H1 (cell line): ENCODE measurements around the gene ADCY2.

ENCODE experiments used
- CBX5 ChIP-seq: fragments of 300-800, 300-1000 bp; sonication (generic); IDR thresholded peaks from 2 replicates; pipeline ENCODE4 v1.7.1; 2016; ENCODE audit warnings: antibody characterized with exemption, low read length, low read depth
- CEBPB ChIP-seq: IDR thresholded peaks from 2 replicates; pipeline ENCODE4 v1.6.1; 2012; ENCODE audit warnings: low read depth, low read length
- CHD2 ChIP-seq: IDR thresholded peaks from 2 replicates; pipeline ENCODE4 v1.6.1; 2012; ENCODE audit warnings: low read length, improper control_type of control experiment
- EGR1 ChIP-seq: IDR thresholded peaks from 2 replicates; pipeline ENCODE4 v1.6.1; 2011; ENCODE audit warnings: low read depth, low read length, borderline replicate concordance
- EZH2 ChIP-seq: fragments of 200-600 bp; sonication (generic); IDR thresholded peaks from 2 replicates; pipeline ENCODE4 v1.7.1; 2012; ENCODE audit warnings: low read depth, mild to moderate bottlenecking, moderate library complexity, low read length, inconsistent platforms; ENCODE audit not compliant: severe bottlenecking
- FOSL1 ChIP-seq: IDR thresholded peaks from 2 replicates; pipeline ENCODE4 v1.6.1; 2011; ENCODE audit warnings: mild to moderate bottlenecking, low read depth, low read length, moderate library complexity; ENCODE audit not compliant: insufficient read depth
- GABPA ChIP-seq: IDR thresholded peaks from 2 replicates; pipeline ENCODE4 v1.6.1; 2011; ENCODE audit warnings: mild to moderate bottlenecking, low read length, moderate library complexity, borderline replicate concordance; ENCODE audit not compliant: insufficient read depth
- HDAC2 ChIP-seq, 2 experiments: fragments of 300-600 bp in 1 of 2; sonication (generic) in 1 of 2; IDR thresholded peaks; 2 replicates each; pipeline ENCODE4 v1.6.1; 2011 to 2012; ENCODE audit warnings: low read depth in 2 of 2, low read length in 2 of 2, mild to moderate bottlenecking in 2 of 2, moderate library complexity in 2 of 2, borderline replicate concordance in 1 of 2, inconsistent platforms in 1 of 2
- JUN ChIP-seq: IDR thresholded peaks from 2 replicates; pipeline ENCODE4 v1.6.1; 2011; ENCODE audit warnings: low read depth, mild to moderate bottlenecking, improper control_type of control experiment, low read length
- POLR2A ChIP-seq, 2 experiments: IDR thresholded peaks; 1 replicate in 1 of 2; 2 replicates in 1 of 2; pipeline ENCODE4 v1.6.1; 2011; ENCODE audit warnings: low read depth in 2 of 2, low read length in 2 of 2, mild to moderate bottlenecking in 2 of 2; ENCODE audit errors: control extremely low read depth in 1 of 2
- POLR2AphosphoS5 ChIP-seq: IDR thresholded peaks from 2 replicates; pipeline ENCODE4 v1.6.1; 2011; ENCODE audit warnings: low read depth, low read length
- RAD21 ChIP-seq, 2 experiments: IDR thresholded peaks in 1 of 2; conservative IDR thresholded peaks in 1 of 2; 2 replicates each; pipeline ENCODE4 v1.6.1; 2011; ENCODE audit warnings: low read depth in 2 of 2, low read length in 2 of 2, improper control_type of control experiment in 1 of 2, inconsistent platforms in 1 of 2, mild to moderate bottlenecking in 1 of 2, moderate library complexity in 1 of 2
- SIN3A ChIP-seq, 2 experiments: IDR thresholded peaks in 1 of 2; conservative IDR thresholded peaks in 1 of 2; 2 replicates each; pipeline ENCODE4 v1.6.1; 2011 to 2012; ENCODE audit warnings: low read length in 2 of 2, improper control_type of control experiment in 1 of 2, low read depth in 1 of 2, mild to moderate bottlenecking in 1 of 2
- TF ChIP-seq, protein P1 (sequence below), 3 experiments: IDR thresholded peaks; 1 replicate in 2 of 3; 2 replicates in 1 of 3; pipeline versions ENCODE4 v1.5.1 to v1.6.1; 2011; ENCODE audit warnings: low read length in 3 of 3, mild to moderate bottlenecking in 3 of 3, inconsistent platforms in 2 of 3, low read depth in 1 of 3, moderate library complexity in 1 of 3; ENCODE audit not compliant: insufficient read depth in 1 of 3; ENCODE audit errors: control extremely low read depth in 1 of 3

DNA sequence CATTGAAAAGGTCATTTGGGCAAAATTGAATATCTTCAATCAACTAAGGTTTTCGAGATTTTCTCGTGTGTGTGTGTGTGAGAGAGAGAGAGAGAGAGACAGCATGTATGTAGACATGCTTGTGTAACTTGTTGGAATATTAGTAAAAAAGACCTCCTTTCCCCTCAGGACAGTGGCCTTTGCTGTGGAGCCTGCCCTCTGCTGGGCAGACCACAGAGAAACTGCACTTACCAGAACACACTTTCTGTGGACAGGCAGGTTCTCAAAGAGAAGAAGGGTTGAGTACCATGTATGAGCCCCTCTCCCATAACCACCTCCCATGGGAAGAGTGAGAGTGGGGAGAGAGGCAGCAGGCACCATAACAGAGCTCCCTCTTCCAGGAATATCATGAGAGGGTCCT, 409.4 kb downstream of the ADCY2 start:
- TF ChIP-seq GABPA (no peak), EGR1 (no peak), POLR2A (IDR thresholded peaks at IDR 0.05; ENCODE audit: control extremely low read depth in 1 of 2, low read depth in 2 of 2, low read length in 2 of 2) (no peak), FOSL1 (no peak), POLR2AphosphoS5 (no peak), CBX5 (no peak), CHD2 (no peak), EZH2 (no peak), HDAC2 (IDR thresholded peaks at IDR 0.05; ENCODE audit: borderline replicate concordance in 1 of 2, low read depth in 2 of 2, low read length in 2 of 2) (no peak), JUN (no peak), CEBPB (no peak), SIN3A (conservative IDR thresholded peaks at IDR 0.05 in 1 of 2, IDR thresholded peaks at IDR 0.05 in 1 of 2; ENCODE audit: low read depth in 1 of 2, low read length in 2 of 2) (no peak), RAD21 (IDR thresholded peaks at IDR 0.05 in 1 of 2, conservative IDR thresholded peaks at IDR 0.05 in 1 of 2; ENCODE audit: low read depth in 2 of 2, low read length in 2 of 2) (peak; percentile 47 to 49)
- TF ChIP-seq, protein P1, sequence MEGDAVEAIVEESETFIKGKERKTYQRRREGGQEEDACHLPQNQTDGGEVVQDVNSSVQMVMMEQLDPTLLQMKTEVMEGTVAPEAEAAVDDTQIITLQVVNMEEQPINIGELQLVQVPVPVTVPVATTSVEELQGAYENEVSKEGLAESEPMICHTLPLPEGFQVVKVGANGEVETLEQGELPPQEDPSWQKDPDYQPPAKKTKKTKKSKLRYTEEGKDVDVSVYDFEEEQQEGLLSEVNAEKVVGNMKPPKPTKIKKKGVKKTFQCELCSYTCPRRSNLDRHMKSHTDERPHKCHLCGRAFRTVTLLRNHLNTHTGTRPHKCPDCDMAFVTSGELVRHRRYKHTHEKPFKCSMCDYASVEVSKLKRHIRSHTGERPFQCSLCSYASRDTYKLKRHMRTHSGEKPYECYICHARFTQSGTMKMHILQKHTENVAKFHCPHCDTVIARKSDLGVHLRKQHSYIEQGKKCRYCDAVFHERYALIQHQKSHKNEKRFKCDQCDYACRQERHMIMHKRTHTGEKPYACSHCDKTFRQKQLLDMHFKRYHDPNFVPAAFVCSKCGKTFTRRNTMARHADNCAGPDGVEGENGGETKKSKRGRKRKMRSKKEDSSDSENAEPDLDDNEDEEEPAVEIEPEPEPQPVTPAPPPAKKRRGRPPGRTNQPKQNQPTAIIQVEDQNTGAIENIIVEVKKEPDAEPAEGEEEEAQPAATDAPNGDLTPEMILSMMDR (IDR thresholded peaks at IDR 0.05; ENCODE audit: control extremely low read depth in 1 of 3, insufficient read depth in 1 of 3, low read depth in 1 of 3, low read length in 3 of 3) = peak; percentile 42 to 44 (median 44)
